ENCODE data around the gene GOLGA7B.
"Not testable (repeated sequence)": the region's sequence is repeated elsewhere in the genome, so short reads cannot be mapped to it uniquely, and the experiment has no call there.

Gene GOLGA7B

DNA sequence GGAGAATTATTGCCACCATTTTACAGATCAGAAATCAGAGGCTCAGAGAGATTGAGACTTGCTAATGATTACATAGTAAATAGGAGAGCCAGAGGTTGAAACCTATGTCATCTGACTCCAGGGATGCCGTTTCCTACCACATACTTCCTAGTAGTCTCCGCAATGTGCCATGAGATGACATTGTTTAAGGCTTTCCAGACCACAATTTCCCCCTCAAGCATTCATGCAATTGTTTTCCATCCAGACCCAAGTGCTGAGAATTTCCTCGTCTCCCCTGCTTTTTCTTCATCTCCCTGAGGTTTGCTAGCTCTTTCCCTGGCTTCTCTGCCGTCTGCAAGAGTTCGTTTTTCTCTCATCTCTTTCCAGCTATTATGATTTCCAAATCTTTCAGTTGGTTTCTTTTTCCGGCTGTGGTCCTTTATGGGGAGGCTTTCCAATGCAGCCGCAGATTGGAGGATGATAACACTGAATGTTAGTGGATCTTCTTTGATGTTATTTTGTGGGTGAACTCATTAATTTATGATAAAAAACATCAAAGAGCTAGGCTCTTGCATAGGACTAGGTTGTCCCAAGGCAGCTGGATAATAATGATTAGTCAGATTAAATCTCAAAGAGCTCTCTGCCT, 6.9 kb upstream of the GOLGA7B start (continued):
- TF ChIP-seq, protein P1, sequence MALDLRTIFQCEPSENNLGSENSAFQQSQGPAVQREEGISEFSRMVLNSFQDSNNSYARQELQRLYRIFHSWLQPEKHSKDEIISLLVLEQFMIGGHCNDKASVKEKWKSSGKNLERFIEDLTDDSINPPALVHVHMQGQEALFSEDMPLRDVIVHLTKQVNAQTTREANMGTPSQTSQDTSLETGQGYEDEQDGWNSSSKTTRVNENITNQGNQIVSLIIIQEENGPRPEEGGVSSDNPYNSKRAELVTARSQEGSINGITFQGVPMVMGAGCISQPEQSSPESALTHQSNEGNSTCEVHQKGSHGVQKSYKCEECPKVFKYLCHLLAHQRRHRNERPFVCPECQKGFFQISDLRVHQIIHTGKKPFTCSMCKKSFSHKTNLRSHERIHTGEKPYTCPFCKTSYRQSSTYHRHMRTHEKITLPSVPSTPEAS (tag by site-specific recombination; IDR thresholded peaks at IDR 0.05), result no peak
- TF ChIP-seq ZBTB20 (tag by site-specific recombination; IDR thresholded peaks at IDR 0.05), result no peak

- TF ChIP-seq ZBTB21 (tag by site-specific recombination; IDR thresholded peaks at IDR 0.05), result peak; percentile 84
- no peak for TF ChIP-seq PRDM4 (tag by site-specific recombination; IDR thresholded peaks at IDR 0.05)
- peak; percentile 86 for TF ChIP-seq ZNF629 (tag by site-specific recombination; IDR thresholded peaks at IDR 0.05)
- TF ChIP-seq ZNF266 (tag by site-specific recombination; IDR thresholded peaks at IDR 0.05; ENCODE audit: low read depth), result no peak
- TF ChIP-seq, protein P2, sequence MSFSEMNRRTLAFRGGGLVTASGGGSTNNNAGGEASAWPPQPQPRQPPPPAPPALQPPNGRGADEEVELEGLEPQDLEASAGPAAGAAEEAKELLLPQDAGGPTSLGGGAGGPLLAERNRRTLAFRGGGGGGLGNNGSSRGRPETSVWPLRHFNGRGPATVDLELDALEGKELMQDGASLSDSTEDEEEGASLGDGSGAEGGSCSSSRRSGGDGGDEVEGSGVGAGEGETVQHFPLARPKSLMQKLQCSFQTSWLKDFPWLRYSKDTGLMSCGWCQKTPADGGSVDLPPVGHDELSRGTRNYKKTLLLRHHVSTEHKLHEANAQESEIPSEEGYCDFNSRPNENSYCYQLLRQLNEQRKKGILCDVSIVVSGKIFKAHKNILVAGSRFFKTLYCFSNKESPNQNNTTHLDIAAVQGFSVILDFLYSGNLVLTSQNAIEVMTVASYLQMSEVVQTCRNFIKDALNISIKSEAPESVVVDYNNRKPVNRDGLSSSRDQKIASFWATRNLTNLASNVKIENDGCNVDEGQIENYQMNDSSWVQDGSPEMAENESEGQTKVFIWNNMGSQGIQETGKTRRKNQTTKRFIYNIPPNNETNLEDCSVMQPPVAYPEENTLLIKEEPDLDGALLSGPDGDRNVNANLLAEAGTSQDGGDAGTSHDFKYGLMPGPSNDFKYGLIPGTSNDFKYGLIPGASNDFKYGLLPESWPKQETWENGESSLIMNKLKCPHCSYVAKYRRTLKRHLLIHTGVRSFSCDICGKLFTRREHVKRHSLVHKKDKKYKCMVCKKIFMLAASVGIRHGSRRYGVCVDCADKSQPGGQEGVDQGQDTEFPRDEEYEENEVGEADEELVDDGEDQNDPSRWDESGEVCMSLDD (tag by site-specific recombination; IDR thresholded peaks at IDR 0.05), result no peak
- TF ChIP-seq ZNF366 (tag by site-specific recombination; conservative IDR thresholded peaks at IDR 0.05), result peak; percentile 33; the same call in 1 of the 2 replicates
- TF ChIP-seq ZBTB17 (tag by site-specific recombination; IDR thresholded peaks at IDR 0.05), result peak; percentile 53
- TF ChIP-seq, protein P3, sequence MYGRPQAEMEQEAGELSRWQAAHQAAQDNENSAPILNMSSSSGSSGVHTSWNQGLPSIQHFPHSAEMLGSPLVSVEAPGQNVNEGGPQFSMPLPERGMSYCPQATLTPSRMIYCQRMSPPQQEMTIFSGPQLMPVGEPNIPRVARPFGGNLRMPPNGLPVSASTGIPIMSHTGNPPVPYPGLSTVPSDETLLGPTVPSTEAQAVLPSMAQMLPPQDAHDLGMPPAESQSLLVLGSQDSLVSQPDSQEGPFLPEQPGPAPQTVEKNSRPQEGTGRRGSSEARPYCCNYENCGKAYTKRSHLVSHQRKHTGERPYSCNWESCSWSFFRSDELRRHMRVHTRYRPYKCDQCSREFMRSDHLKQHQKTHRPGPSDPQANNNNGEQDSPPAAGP (tag by site-specific recombination; IDR thresholded peaks at IDR 0.05), result no peak
- no peak overlapping the region for H3K27ac ChIP-seq (ENCODE audit: extremely low read depth, low read depth, low read length)
- H3K36me3 ChIP-seq (ENCODE audit: control insufficient read depth in 2 of 2, insufficient read depth in 1 of 2, low read length in 2 of 2), result no peaks in the 10 kb centered on the region
- H3K4me3 ChIP-seq (ENCODE audit: low read depth, low read length), result no peak overlapping the region
- ChIA-PET POLR2A (no interaction called here), CTCF (interaction anchor here (0.6 to 1.2 kb wide), 5 partner anchors 26 to 726 kb away, joined by 3 to 9 read pairs (median 3); no protein-coding TSS in a partner anchor)
- no peaks in the 10 kb centered on the region for H3K9me3 ChIP-seq (ENCODE audit: control insufficient read depth, insufficient read depth, low read depth, low read length)
- H3K4me1 ChIP-seq (ENCODE audit: control insufficient read depth, insufficient read depth, low read length), result no peaks in the 10 kb centered on the region
Measured at GRCh38 chr10:97843281-97843671, 6.4 kb upstream of the GOLGA7B start.

- TF ChIP-seq ZNF580 (tag by site-specific recombination; IDR thresholded peaks at IDR 0.05) (0 out of 2 replicates have a peak, but pooled peaks have one; percentile 53), ZNF146 (tag by site-specific recombination; IDR thresholded peaks at IDR 0.05) (peak; percentile 98)
- H3K36me3 ChIP-seq (ENCODE audit: control insufficient read depth in 2 of 2, insufficient read depth in 1 of 2, low read length in 2 of 2); POLR2A ChIA-PET; H3K4me1 ChIP-seq (ENCODE audit: control insufficient read depth, insufficient read depth, low read length); H3K27ac ChIP-seq (ENCODE audit: extremely low read depth, low read depth, low read length); H3K9me3 ChIP-seq (ENCODE audit: control insufficient read depth, insufficient read depth, low read depth, low read length); H3K4me3 ChIP-seq (ENCODE audit: low read depth, low read length): not testable (repeated sequence)
- CTCF ChIA-PET, result interaction anchor here (1.2 kb wide), 1 partner anchor 80 kb away, joined by 3 read pairs; no protein-coding TSS in a partner anchor
Measured at GRCh38 chr10:97843972-97844371, 5.7 kb upstream of the GOLGA7B start.

All from HEK293 (cell line).